Sigmoid colon (tissue), 7 donors: ENCODE measurements around the gene IGSF9. TPM values are rescaled to one million over a fixed set of nuclear protein-coding genes. Genes with fewer than 3 reads are reported as not detected.

Experiments
- DNase-seq: peaks from one replicate; pipeline ENCODE4 v3.0.0-alpha.2; 2019
- H3K27ac ChIP-seq, 4 donors: fragments of 200-600 bp; sonication (generic); one replicate each; pipeline ENCODE4 v1.5.1; 2016 to 2019; ENCODE audit warnings: mild to moderate bottlenecking in 1 of 4
- H3K27me3 ChIP-seq, 3 donors: fragments of 200-600 bp; sonication (generic); one replicate each; pipeline ENCODE4 v1.5.1; 2019; ENCODE audit warnings: mild to moderate bottlenecking in 1 of 3
- H3K36me3 ChIP-seq, 4 donors: fragments of 200-600 bp; sonication (generic); one replicate each; pipeline ENCODE4 v1.5.1; 2016 to 2019
- H3K4me1 ChIP-seq, 4 donors: fragments of 200-600 bp; sonication (generic); one replicate each; pipeline ENCODE4 v1.5.1; 2017 to 2019
- H3K4me3 ChIP-seq, 4 donors: fragments of 200-600 bp; sonication (generic); one replicate each; pipeline ENCODE4 v1.5.1; 2017 to 2019; ENCODE audit warnings: mild to moderate bottlenecking in 2 of 4, moderate library complexity in 1 of 4
- H3K9me3 ChIP-seq, 4 donors: fragments of 200-600 bp in 3 of 4; sonication (generic) in 3 of 4; one replicate each; pipeline versions ENCODE4 v1.5.1 to v1.6.1; 2013 to 2019
- EP300 ChIP-seq, 4 donors: sonication (generic); formaldehyde crosslinking; IDR thresholded peaks; one replicate each; pipeline ENCODE4 v1.6.1; 2017; ENCODE audit warnings: antibody characterized with exemption in 4 of 4
- POLR2A ChIP-seq, 2 donors: fragments of 450-650 bp; IDR thresholded peaks; one replicate each; pipeline ENCODE4 v1.6.1; 2016; ENCODE audit warnings: antibody characterized with exemption in 2 of 2, mild to moderate bottlenecking in 2 of 2, moderate library complexity in 2 of 2
- POLR2AphosphoS5 ChIP-seq, 4 donors: sonication (generic); formaldehyde crosslinking; IDR thresholded peaks; one replicate each; pipeline ENCODE4 v1.6.1; 2017; ENCODE audit warnings: antibody characterized with exemption in 4 of 4
- WGBS, 2 donors: extraction: QIAGEN DNeasy Blood & Tissue Kit; methylation state at CpG; one replicate each; pipeline ENCODE4 v1.1.7; 2013; 5-methylcytosine and 5-hydroxymethylcytosine counted together
- intact Hi-C: fragments of 100-400 bp; cut with DNase I; formaldehyde crosslinking; loops from one replicate; pipeline ENCODE4 v1.15.1; 2023
- polyA plus RNA-seq, 3 donors: library from polyadenylated mRNA; stranded (reverse); fragments of 200-250 nt; gene quantifications; one replicate each; pipeline ENCODE4 v1.2.3, GENCODE V29; 2013
- total RNA-seq, 4 donors: library from RNA; depleted of rRNA; stranded (reverse); fragments of >200 nt; gene quantifications; one replicate each; pipeline ENCODE4 v1.1.0, GENCODE V29; 2016
- TF ChIP-seq, protein P1 (sequence below), 4 experiments: fragments of 450-650 bp in 3 of 4; fragments of 200-600 bp in 1 of 4; IDR thresholded peaks; one replicate each; pipeline ENCODE4 v1.5.1; 2016 to 2019; ENCODE audit warnings: antibody characterized with exemption in 4 of 4, mild to moderate bottlenecking in 3 of 4, moderate library complexity in 2 of 4
- donor health status: healthy with polysubstance abuse.
- donor health status: Bipolar disorder and iron deficiency.
- donor health status: healthy.

Gene IGSF9
- total and polyA plus RNA-seq, 7 donors = under 0.01 to 16.3 (median 9.2) TPM; not detected in 3

DNA sequence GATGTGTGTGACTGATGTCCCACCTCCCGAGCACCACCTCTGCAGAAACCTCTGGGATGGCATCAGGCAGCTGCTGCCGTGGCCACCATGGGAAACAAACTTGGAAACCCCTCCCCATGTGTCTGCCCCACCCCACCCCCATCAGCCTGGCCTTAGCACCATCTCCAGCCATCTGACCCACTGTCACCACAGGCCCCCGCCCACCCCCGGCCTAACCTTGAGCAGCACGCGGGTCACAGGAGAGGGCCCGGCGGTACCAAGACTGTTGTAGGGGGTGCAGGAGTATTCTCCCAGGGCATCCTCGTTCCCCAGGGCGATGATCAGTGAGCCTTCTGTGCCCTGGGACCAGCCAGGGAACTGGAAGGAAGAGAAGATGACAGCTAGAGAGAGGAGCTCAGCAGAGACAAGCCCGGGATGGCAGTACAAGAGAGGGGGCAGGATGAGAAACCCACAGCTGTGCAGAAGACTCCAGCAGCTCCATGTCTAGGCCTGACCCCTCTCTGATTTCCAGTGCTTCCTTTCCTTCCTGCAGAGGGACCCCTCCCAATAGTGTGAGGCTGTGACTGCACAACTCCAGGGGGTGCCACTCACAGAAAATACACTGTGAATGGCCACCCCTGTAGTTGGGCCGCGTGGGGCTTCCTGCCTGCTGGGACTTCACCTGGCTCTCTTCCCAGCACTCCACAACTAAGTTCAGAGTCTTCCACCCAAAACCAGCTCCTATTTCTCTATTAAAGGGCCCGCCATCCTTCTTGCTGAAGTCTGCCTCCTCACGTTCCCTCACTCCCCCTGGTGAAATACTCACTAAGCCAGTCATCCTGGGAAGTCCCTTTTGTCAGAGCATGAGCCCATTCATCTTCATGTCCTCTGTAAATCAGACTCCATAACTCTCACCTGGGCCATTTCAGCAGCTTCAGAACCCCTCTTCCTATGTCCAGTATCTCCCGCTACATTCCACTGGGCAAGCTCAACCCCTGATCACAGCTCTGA is 12.8 kb downstream of the IGSF9 start:
- intact Hi-C loops = no loop called here
- H3K4me3 ChIP-seq = no peak overlapping the region
- no peak for DNase-seq
- H3K27ac ChIP-seq = no peak overlapping the region
- H3K4me1 ChIP-seq = peaks cover 0 to 11% (median 6%) of the 10 kb centered on the region in 4 donors
- no peaks in the 10 kb centered on the region for H3K9me3 ChIP-seq
- 88 to 90% methylated on average over 16 of the region's 16 CpGs for WGBS, 2 donors
- TF ChIP-seq POLR2A (IDR thresholded peaks at IDR 0.05) (no peak), EP300 (IDR thresholded peaks at IDR 0.05) (no peak), POLR2AphosphoS5 (IDR thresholded peaks at IDR 0.05) (no peak)
- TF ChIP-seq, protein P1, sequence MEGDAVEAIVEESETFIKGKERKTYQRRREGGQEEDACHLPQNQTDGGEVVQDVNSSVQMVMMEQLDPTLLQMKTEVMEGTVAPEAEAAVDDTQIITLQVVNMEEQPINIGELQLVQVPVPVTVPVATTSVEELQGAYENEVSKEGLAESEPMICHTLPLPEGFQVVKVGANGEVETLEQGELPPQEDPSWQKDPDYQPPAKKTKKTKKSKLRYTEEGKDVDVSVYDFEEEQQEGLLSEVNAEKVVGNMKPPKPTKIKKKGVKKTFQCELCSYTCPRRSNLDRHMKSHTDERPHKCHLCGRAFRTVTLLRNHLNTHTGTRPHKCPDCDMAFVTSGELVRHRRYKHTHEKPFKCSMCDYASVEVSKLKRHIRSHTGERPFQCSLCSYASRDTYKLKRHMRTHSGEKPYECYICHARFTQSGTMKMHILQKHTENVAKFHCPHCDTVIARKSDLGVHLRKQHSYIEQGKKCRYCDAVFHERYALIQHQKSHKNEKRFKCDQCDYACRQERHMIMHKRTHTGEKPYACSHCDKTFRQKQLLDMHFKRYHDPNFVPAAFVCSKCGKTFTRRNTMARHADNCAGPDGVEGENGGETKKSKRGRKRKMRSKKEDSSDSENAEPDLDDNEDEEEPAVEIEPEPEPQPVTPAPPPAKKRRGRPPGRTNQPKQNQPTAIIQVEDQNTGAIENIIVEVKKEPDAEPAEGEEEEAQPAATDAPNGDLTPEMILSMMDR (IDR thresholded peaks at IDR 0.05) = no peak
- H3K36me3 ChIP-seq = no peaks in the 10 kb centered on the region
- no peaks in the 10 kb centered on the region for H3K27me3 ChIP-seq

DNA sequence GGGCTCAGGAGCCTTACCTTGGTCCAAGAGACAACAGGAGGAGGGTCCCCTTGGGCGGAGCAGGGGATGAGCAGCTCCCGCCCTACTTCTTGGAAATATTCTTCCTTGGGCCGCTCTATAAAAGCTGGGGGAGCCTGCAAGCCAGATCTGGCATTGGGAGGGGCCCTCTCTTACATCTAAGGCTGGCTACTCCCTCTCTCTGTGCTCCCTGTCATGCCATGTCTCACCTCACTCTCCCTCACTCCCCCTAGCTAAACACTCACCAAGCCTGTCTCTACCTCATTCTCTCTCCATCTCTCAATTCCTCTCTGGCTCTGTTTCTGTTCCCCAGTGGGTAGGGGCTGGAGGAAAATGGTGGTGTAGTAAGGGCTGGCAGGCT is 13.6 kb downstream of the IGSF9 start:
- no peak overlapping the region for H3K27ac ChIP-seq
- intact Hi-C loops = no loop called here
- H3K4me1 ChIP-seq = peaks cover 0 to 7% (median 5%) of the 10 kb centered on the region in 4 donors
- no peak for DNase-seq
- TF ChIP-seq, protein P1 (IDR thresholded peaks at IDR 0.05) = no peak
- TF ChIP-seq EP300 (IDR thresholded peaks at IDR 0.05) (no peak), POLR2A (IDR thresholded peaks at IDR 0.05) (no peak), POLR2AphosphoS5 (IDR thresholded peaks at IDR 0.05) (no peak)
- H3K9me3 ChIP-seq = no peaks in the 10 kb centered on the region
- no peak overlapping the region for H3K4me3 ChIP-seq
- 93 to 97% methylated on average over 3 of the region's 3 CpGs for WGBS, 2 donors
- H3K27me3 ChIP-seq = no peaks in the 10 kb centered on the region
- no peaks in the 10 kb centered on the region for H3K36me3 ChIP-seq

DNA sequence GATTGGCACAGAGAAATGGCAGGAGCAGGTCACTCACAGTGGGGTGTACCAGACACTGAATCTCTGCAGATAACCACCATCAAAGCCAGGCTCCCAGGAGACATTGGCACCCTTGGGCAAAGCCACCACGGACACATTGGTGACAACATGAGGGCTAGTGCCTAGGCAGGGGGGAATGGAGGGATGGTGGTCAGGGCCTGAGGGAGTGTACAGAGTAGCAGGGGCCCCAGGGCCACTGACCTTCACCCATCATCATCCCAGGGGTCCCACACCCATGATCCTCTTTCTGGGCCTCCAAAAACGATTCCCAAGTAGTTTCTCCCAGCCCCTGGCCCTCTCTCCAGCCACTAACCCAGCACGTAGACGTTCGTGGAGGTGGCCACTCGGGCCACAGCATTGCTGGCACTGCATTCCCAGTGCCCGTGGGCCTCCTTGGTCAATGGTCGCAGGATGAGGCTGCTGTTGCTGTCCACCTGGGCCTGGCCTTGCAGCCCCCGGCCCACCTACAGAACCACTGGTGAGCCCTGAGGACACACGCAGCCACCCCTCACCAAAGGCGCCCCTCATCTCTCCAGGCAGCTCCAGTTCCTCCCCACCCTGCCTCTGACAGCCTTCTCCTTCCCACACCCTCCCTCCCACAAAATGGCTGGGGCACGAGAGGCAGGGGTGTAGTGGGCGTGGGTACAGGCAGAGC is 14.2 kb downstream of the IGSF9 start:
- Histone ChIP-seq H3K27me3 (no peaks in the 10 kb centered on the region), H3K36me3 (no peaks in the 10 kb centered on the region), H3K4me1 (peaks cover 0 to 7% (median 4%) of the 10 kb centered on the region in 4 donors), H3K4me3 (no peak overlapping the region), H3K27ac (no peak overlapping the region), H3K9me3 (no peaks in the 10 kb centered on the region)
- TF ChIP-seq, protein P1 (IDR thresholded peaks at IDR 0.05) = no peak
- TF ChIP-seq POLR2AphosphoS5 (IDR thresholded peaks at IDR 0.05) (no peak), POLR2A (IDR thresholded peaks at IDR 0.05) (no peak), EP300 (IDR thresholded peaks at IDR 0.05) (no peak)
- no peak for DNase-seq
- 91 to 94% methylated on average over 13 of the region's 13 CpGs for WGBS, 2 donors
- intact Hi-C loops = no loop called here

DNA sequence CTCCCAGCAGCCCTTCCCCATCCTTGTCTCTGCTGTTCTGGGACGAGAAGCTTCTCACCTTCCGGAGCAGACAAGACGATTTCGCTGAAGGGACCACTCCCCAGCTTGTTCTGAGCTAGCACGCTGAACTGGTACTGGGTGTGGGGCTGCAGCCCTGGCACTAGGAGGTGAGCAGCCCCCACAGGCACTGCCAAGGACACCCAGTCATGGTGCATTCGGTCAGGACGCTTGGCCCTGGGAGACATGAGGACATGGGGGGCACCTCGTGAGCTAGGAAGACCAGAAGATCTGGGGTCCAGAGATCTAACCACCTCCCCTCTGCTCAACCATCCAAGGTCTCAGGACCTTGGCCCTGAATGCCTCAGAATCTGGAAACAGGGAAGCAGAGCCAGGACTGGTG is 14.8 kb downstream of the IGSF9 start:
- no peak for DNase-seq
- no peak for TF ChIP-seq POLR2AphosphoS5 (IDR thresholded peaks at IDR 0.05)
- TF ChIP-seq POLR2A (IDR thresholded peaks at IDR 0.05) = no peak
- TF ChIP-seq, protein P1 (IDR thresholded peaks at IDR 0.05) = no peak
- TF ChIP-seq EP300 (IDR thresholded peaks at IDR 0.05) = no peak
- no peaks in the 10 kb centered on the region for H3K36me3 ChIP-seq
- H3K4me3 ChIP-seq = no peak overlapping the region
- no peaks in the 10 kb centered on the region for H3K27me3 ChIP-seq
- peaks cover 0 to 10% (median 8%) of the 10 kb centered on the region in 4 donors for H3K4me1 ChIP-seq
- intact Hi-C loops = no loop called here
- no peak overlapping the region for H3K27ac ChIP-seq
- 94 to 97% methylated on average over 8 of the region's 8 CpGs for WGBS, 2 donors
- no peaks in the 10 kb centered on the region for H3K9me3 ChIP-seq
